ENCODE measurements around the gene SV2C. TPM values are rescaled to one million over a fixed set of nuclear protein-coding genes. Genes with fewer than 3 reads are reported as not detected.

SV2C gene
- total RNA-seq, 1 donor, result not detected

DNA sequence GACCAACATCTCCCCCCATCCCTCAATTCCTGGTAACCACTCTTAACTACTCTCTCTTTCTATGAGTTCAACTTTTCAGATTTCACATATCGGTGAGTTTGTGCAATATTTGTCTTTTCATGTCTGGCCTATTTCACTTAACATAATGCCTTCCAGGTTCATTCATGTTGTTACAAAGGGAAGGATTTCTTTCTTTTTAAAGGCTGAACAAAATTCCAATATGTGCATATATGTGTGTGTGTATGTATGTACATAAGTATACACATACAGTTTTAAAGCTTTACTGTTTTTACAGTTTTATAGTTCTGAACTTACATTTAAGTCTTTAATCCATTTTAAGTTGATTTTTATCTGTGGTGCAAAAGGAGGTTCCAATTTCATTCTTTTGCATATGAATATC is 130.7 kb downstream of the SV2C start:
- no peak overlapping the region for H2AFZ ChIP-seq (ENCODE audit: low read length)
- no peaks in the 10 kb centered on the region for H3K36me3 ChIP-seq (ENCODE audit: insufficient read depth, low read length)
- H3K4me3 ChIP-seq (ENCODE audit: insufficient read depth, low read length), result no peak overlapping the region

DNA sequence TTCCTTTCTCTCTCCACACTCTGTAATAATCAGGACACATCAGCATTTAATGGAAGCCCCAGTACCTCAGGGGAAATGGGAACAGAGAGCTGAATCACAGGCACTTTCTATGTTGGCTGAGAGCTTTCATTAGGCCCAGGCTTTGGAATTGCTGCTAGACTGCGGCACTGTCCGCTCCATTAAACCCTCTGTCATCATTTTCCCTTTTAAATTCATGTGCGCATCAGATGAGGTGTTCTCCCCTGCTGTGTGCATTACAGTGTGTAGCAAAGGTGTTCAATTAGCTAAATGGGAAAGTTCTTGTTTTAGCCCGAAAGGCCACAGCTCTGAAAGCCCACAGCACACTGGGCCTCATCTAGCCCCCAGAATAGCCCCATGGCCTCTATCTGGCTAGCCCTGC is 133.6 kb downstream of the SV2C start:
- Histone ChIP-seq H3K4me2 (ENCODE audit: insufficient read depth, low read length) (no peak overlapping the region), H3K4me1 (ENCODE audit: insufficient read depth, low read length) (no peaks in the 10 kb centered on the region), H3K9me3 (ENCODE audit: low read depth, low read length) (no peaks in the 10 kb centered on the region), H3K27me3 (ENCODE audit: insufficient read depth, low read length) (no peaks in the 10 kb centered on the region), H4K20me1 (ENCODE audit: insufficient read depth, low read length) (no peaks in the 10 kb centered on the region), H3K36me3 (ENCODE audit: insufficient read depth, low read length) (no peaks in the 10 kb centered on the region), H3K4me3 (ENCODE audit: insufficient read depth, low read length) (no peak overlapping the region), H3K27ac (ENCODE audit: low read depth, low read length) (no peak overlapping the region), H2AFZ (ENCODE audit: low read length) (no peak overlapping the region), H3K79me2 (ENCODE audit: insufficient read depth, low read length) (no peaks in the 10 kb centered on the region)
- no peak for DNase-seq (ENCODE audit: insufficient read length, low spot score, missing footprints)
- TF ChIP-seq, protein P1, sequence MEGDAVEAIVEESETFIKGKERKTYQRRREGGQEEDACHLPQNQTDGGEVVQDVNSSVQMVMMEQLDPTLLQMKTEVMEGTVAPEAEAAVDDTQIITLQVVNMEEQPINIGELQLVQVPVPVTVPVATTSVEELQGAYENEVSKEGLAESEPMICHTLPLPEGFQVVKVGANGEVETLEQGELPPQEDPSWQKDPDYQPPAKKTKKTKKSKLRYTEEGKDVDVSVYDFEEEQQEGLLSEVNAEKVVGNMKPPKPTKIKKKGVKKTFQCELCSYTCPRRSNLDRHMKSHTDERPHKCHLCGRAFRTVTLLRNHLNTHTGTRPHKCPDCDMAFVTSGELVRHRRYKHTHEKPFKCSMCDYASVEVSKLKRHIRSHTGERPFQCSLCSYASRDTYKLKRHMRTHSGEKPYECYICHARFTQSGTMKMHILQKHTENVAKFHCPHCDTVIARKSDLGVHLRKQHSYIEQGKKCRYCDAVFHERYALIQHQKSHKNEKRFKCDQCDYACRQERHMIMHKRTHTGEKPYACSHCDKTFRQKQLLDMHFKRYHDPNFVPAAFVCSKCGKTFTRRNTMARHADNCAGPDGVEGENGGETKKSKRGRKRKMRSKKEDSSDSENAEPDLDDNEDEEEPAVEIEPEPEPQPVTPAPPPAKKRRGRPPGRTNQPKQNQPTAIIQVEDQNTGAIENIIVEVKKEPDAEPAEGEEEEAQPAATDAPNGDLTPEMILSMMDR (IDR thresholded peaks at IDR 0.05; ENCODE audit: extremely low read depth, low read depth, low read length), result no peak

More for the DNA sequence above, 130.7 kb downstream of the SV2C start:
- Histone ChIP-seq H3K27me3 (ENCODE audit: insufficient read depth, low read length) (no peaks in the 10 kb centered on the region), H3K9me3 (ENCODE audit: low read depth, low read length) (no peaks in the 10 kb centered on the region), H4K20me1 (ENCODE audit: insufficient read depth, low read length) (no peaks in the 10 kb centered on the region), H3K4me1 (ENCODE audit: insufficient read depth, low read length) (no peaks in the 10 kb centered on the region), H3K4me2 (ENCODE audit: insufficient read depth, low read length) (no peak overlapping the region), H3K79me2 (ENCODE audit: insufficient read depth, low read length) (no peaks in the 10 kb centered on the region), H3K27ac (ENCODE audit: low read depth, low read length) (no peak overlapping the region)
- TF ChIP-seq, protein P1 (IDR thresholded peaks at IDR 0.05; ENCODE audit: extremely low read depth, low read depth, low read length), result no peak
- DNase-seq (ENCODE audit: insufficient read length, low spot score, missing footprints), result no peak

DNA sequence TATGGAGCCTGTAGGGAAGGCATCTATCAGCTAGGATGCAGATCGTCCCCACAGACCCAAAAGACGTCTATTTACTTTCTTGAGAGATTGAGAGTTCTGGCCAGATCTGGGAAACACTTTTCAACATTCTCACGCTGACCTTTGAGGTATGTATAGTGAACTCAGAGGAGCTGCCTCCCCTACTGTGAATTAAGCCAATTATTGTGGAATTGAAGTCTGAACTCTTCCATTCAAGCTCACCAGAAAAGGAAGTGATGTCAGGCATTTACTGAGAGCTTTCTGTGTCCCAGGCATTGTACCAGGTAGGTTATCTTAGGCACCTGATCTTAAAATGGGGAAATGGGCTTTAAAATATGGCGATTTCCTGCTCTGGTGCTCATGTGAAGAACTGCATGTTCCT is 136.5 kb downstream of the SV2C start:
- TF ChIP-seq, protein P1 (IDR thresholded peaks at IDR 0.05; ENCODE audit: extremely low read depth, low read depth, low read length), result no peak

DNA sequence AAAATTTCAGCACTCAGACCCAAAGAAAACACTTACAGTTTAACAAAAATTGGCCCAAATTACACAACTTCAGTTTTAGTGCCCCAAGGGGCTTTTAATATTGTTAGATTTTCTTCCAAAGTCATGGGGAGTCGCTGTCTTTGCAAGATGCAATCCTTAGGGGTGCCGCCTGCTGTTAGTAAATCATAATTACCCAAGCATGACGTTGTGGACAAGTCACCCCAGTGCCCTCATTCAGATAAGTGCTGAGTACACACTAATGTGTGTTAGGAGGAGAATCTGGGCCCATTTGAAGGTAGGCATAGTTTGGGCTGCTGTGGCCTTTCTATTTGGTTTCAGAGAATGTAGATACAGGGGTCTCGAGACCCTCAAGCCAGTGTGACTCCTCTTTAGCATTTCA is 138.1 kb downstream of the SV2C start:
- H3K9me3 ChIP-seq (ENCODE audit: low read depth, low read length), result no peaks in the 10 kb centered on the region
- H3K79me2 ChIP-seq (ENCODE audit: insufficient read depth, low read length), result no peaks in the 10 kb centered on the region
- no peak for DNase-seq (ENCODE audit: insufficient read length, low spot score, missing footprints)
- no peaks in the 10 kb centered on the region for H3K27me3 ChIP-seq (ENCODE audit: insufficient read depth, low read length)
- H3K4me3 ChIP-seq (ENCODE audit: insufficient read depth, low read length), result no peak overlapping the region
- H3K4me1 ChIP-seq (ENCODE audit: insufficient read depth, low read length), result no peaks in the 10 kb centered on the region
- H3K4me2 ChIP-seq (ENCODE audit: insufficient read depth, low read length), result no peak overlapping the region
- H2AFZ ChIP-seq (ENCODE audit: low read length), result no peak overlapping the region
- no peak overlapping the region for H3K27ac ChIP-seq (ENCODE audit: low read depth, low read length)
- no peaks in the 10 kb centered on the region for H3K36me3 ChIP-seq (ENCODE audit: insufficient read depth, low read length)
- TF ChIP-seq, protein P1 (IDR thresholded peaks at IDR 0.05; ENCODE audit: extremely low read depth, low read depth, low read length), result no peak
- no peaks in the 10 kb centered on the region for H4K20me1 ChIP-seq (ENCODE audit: insufficient read depth, low read length)

More for the DNA sequence above, 136.5 kb downstream of the SV2C start:
- no peak for DNase-seq (ENCODE audit: insufficient read length, low spot score, missing footprints)
- H3K4me1 ChIP-seq (ENCODE audit: insufficient read depth, low read length), result no peaks in the 10 kb centered on the region
- no peaks in the 10 kb centered on the region for H3K79me2 ChIP-seq (ENCODE audit: insufficient read depth, low read length)
- H3K27me3 ChIP-seq (ENCODE audit: insufficient read depth, low read length), result no peaks in the 10 kb centered on the region
- no peak overlapping the region for H3K4me2 ChIP-seq (ENCODE audit: insufficient read depth, low read length)
- H3K36me3 ChIP-seq (ENCODE audit: insufficient read depth, low read length), result no peaks in the 10 kb centered on the region
- H2AFZ ChIP-seq (ENCODE audit: low read length), result no peak overlapping the region
- H3K27ac ChIP-seq (ENCODE audit: low read depth, low read length), result no peak overlapping the region
- H3K4me3 ChIP-seq (ENCODE audit: insufficient read depth, low read length), result no peak overlapping the region
- no peaks in the 10 kb centered on the region for H3K9me3 ChIP-seq (ENCODE audit: low read depth, low read length)
- H4K20me1 ChIP-seq (ENCODE audit: insufficient read depth, low read length), result no peaks in the 10 kb centered on the region
